GM12875 (cell line): Measurements from ENCODE around the gene NUP85.

Experiments
- H3K4me3 ChIP-seq: one replicate; pipeline ENCODE4 v1.5.1; 2011; ENCODE audit warnings: low read depth, low read length, control low read depth
- CTCF ChIP-seq: IDR thresholded peaks from 2 replicates; pipeline ENCODE4 v1.5.1; 2011; ENCODE audit warnings: low read depth, mild to moderate bottlenecking, control low read depth, inconsistent platforms, low read length, moderate library complexity, borderline replicate concordance; ENCODE audit not compliant: insufficient read depth

NUP85 gene

GRCh38 chr17:75182569-75183436, 22.7 kb upstream of the NUP85 start, which contains the start of gene SUMO2:
SUMO2 (minus strand) TSS chr17:75182959; CDS start chr17:75182834, 125 bp downstream.
- TF ChIP-seq CTCF, result peak; percentile 48
- H3K4me3 ChIP-seq, result peak within 1 kb of the TSS; percentile 67

GRCh38 chr17:75183999-75184884, 21.2 kb upstream of the NUP85 start:
- H3K4me3 ChIP-seq, result no peak overlapping the region
- TF ChIP-seq CTCF, result no peak

GRCh38 chr17:75188614-75189013, 16.9 kb upstream of the NUP85 start:
- no peak for TF ChIP-seq CTCF
- H3K4me3 ChIP-seq, result no peak overlapping the region

GRCh38 chr17:75191584-75191983, 13.9 kb upstream of the NUP85 start:
- TF ChIP-seq CTCF, result no peak
- H3K4me3 ChIP-seq, result no peak overlapping the region

GRCh38 chr17:75194879-75195278, 10.6 kb upstream of the NUP85 start:
- no peak overlapping the region for H3K4me3 ChIP-seq
- TF ChIP-seq CTCF, result no peak

GRCh38 chr17:75199886-75200618, 5.4 kb upstream of the NUP85 start:
- H3K4me3 ChIP-seq, result no peak overlapping the region
- no peak for TF ChIP-seq CTCF
